H9 (cell line): ENCODE measurements around the gene NFKBIA. TPM values are rescaled to one million over a fixed set of nuclear protein-coding genes. Genes with fewer than 3 reads are reported as not detected.

Source experiments
- DNase-seq: peaks from one replicate; pipeline ENCODE4 v3.0.0-alpha.2; 2017
- H2AFZ ChIP-seq: one replicate; pipeline ENCODE4 v1.6.1; 2013; ENCODE audit warnings: mild to moderate bottlenecking, low read length, control low read depth, moderate library complexity
- H2AK5ac ChIP-seq: 2 replicates; pipeline ENCODE4 v1.6.1; 2013; ENCODE audit warnings: low read length, control low read depth, mixed read lengths; ENCODE audit not compliant: insufficient read length
- H2BK120ac ChIP-seq: one replicate; pipeline ENCODE4 v1.6.1; 2013; ENCODE audit warnings: low read depth, mild to moderate bottlenecking, low read length, control low read depth, inconsistent platforms; ENCODE audit not compliant: poor library complexity, severe bottlenecking
- H2BK12ac ChIP-seq: 2 replicates; pipeline ENCODE4 v1.6.1; 2013; ENCODE audit warnings: low read length, control low read depth, mixed read lengths, low read depth; ENCODE audit not compliant: insufficient read length
- H2BK15ac ChIP-seq: 2 replicates; pipeline ENCODE4 v1.6.1; 2013; ENCODE audit warnings: low read depth, low read length, control low read depth
- H2BK20ac ChIP-seq: one replicate; pipeline ENCODE4 v1.6.1; 2013; ENCODE audit warnings: low read depth, mild to moderate bottlenecking, low read length, control low read depth, inconsistent platforms; ENCODE audit not compliant: poor library complexity, severe bottlenecking
- H2BK5ac ChIP-seq: 2 replicates; pipeline ENCODE4 v1.6.1; 2013; ENCODE audit warnings: low read length, control low read depth, mixed read lengths; ENCODE audit not compliant: insufficient read length
- H3K14ac ChIP-seq: 2 replicates; pipeline ENCODE4 v1.6.1; 2013; ENCODE audit warnings: low read length, control low read depth; ENCODE audit not compliant: insufficient read depth
- H3K18ac ChIP-seq: 2 replicates; pipeline ENCODE4 v1.6.1; 2013; ENCODE audit warnings: low read depth, mild to moderate bottlenecking, mixed read lengths, low read length, control low read depth; ENCODE audit not compliant: insufficient read length
- H3K23ac ChIP-seq: 2 replicates; pipeline ENCODE4 v1.6.1; 2013; ENCODE audit warnings: low read length, control low read depth, mixed read lengths, low read depth; ENCODE audit not compliant: insufficient read length
- H3K23me2 ChIP-seq: 2 replicates; pipeline ENCODE4 v1.6.1; 2013; ENCODE audit warnings: low read depth, mild to moderate bottlenecking, mixed read lengths, low read length, control low read depth; ENCODE audit not compliant: insufficient read length, poor library complexity, severe bottlenecking
- H3K27ac ChIP-seq: 2 replicates; pipeline ENCODE4 v1.5.1; 2013; ENCODE audit warnings: low read length, control low read depth, mixed read lengths, low read depth; ENCODE audit not compliant: insufficient read length
- H3K27me3 ChIP-seq: 2 replicates; pipeline ENCODE4 v1.6.1; 2013; ENCODE audit warnings: low read length, control low read depth, inconsistent platforms; ENCODE audit not compliant: insufficient read depth
- H3K4ac ChIP-seq: 2 replicates; pipeline ENCODE4 v1.6.1; 2013; ENCODE audit warnings: low read depth, mild to moderate bottlenecking, control low read depth, inconsistent platforms, low read length, moderate library complexity
- H3K4me1 ChIP-seq: 2 replicates; pipeline ENCODE4 v1.6.1; 2013; ENCODE audit warnings: low read length, control low read depth, inconsistent platforms; ENCODE audit not compliant: insufficient read depth
- H3K4me2 ChIP-seq: 2 replicates; pipeline ENCODE4 v1.6.1; 2013; ENCODE audit warnings: low read length, control low read depth, mixed read lengths; ENCODE audit not compliant: insufficient read length, insufficient read depth
- H3K56ac ChIP-seq: 2 replicates; pipeline ENCODE4 v1.6.1; 2013; ENCODE audit warnings: low read depth, mild to moderate bottlenecking, mixed read lengths, low read length, control low read depth; ENCODE audit not compliant: insufficient read length
- H3K79me1 ChIP-seq: 2 replicates; pipeline ENCODE4 v1.6.1; 2013; ENCODE audit warnings: low read depth, mild to moderate bottlenecking, moderate library complexity, low read length, control low read depth, inconsistent platforms; ENCODE audit not compliant: insufficient read depth, poor library complexity, severe bottlenecking
- H3K79me2 ChIP-seq: 2 replicates; pipeline ENCODE4 v1.6.1; 2013; ENCODE audit warnings: low read length, control low read depth, inconsistent platforms; ENCODE audit not compliant: insufficient read depth
- H3K9ac ChIP-seq: 2 replicates; pipeline ENCODE4 v1.6.1; 2013; ENCODE audit warnings: low read length, control low read depth, mixed read lengths; ENCODE audit not compliant: insufficient read length; ENCODE audit errors: extremely low read depth
- H3K9me3 ChIP-seq: one replicate; pipeline ENCODE4 v1.6.1; 2013; ENCODE audit warnings: low read depth, low read length, inconsistent platforms; ENCODE audit not compliant: control insufficient read depth
- H3T11ph ChIP-seq: one replicate; pipeline ENCODE4 v1.6.1; 2013; ENCODE audit warnings: mild to moderate bottlenecking, low read length, control low read depth, inconsistent platforms
- H4K20me1 ChIP-seq: one replicate; pipeline ENCODE4 v1.6.1; 2013; ENCODE audit not compliant: control insufficient read depth, insufficient read length, insufficient read depth
- H4K5ac ChIP-seq: 2 replicates; pipeline ENCODE4 v1.6.1; 2013; ENCODE audit warnings: low read depth, mild to moderate bottlenecking, mixed read lengths, low read length, control low read depth; ENCODE audit not compliant: insufficient read length
- H4K8ac ChIP-seq: replicated peaks from 2 replicates; pipeline ENCODE4 v1.6.1; 2013; ENCODE audit warnings: low read length, control low read depth, mixed read lengths, low read depth; ENCODE audit not compliant: insufficient read length
- H4K91ac ChIP-seq: 2 replicates; pipeline ENCODE4 v1.6.1; 2013; ENCODE audit warnings: low read depth, mild to moderate bottlenecking, moderate library complexity, mixed read lengths, low read length, control low read depth; ENCODE audit not compliant: insufficient read length
- H3K27ac Mint-ChIP-seq, 3 experiments: 2 replicates in 2 of 3; 3 replicates in 1 of 3; pipeline ENCODE4 v1.8.0; 2020 to 2021; ENCODE audit warnings: mixed read lengths in 3 of 3, mild to moderate bottlenecking in 1 of 3, moderate library complexity in 1 of 3
- H3K27me3 Mint-ChIP-seq: 2 replicates; pipeline ENCODE4 v1.8.0; 2021; ENCODE audit warnings: low read depth, mild to moderate bottlenecking, moderate library complexity, mixed read lengths
- H3K36me3 Mint-ChIP-seq, 3 experiments: 2 replicates in 2 of 3; 3 replicates in 1 of 3; pipeline ENCODE4 v1.8.0; 2020 to 2021; ENCODE audit warnings: low read depth in 3 of 3, mixed read lengths in 3 of 3; ENCODE audit not compliant: insufficient read depth in 1 of 3
- H3K4me1 Mint-ChIP-seq, 2 experiments: 2 replicates each; pipeline ENCODE4 v1.8.0; 2020; ENCODE audit warnings: mixed read lengths in 2 of 2
- H3K4me3 Mint-ChIP-seq, 2 experiments: 2 replicates in 1 of 2; 3 replicates in 1 of 2; pipeline ENCODE4 v1.8.0; 2020 to 2021; ENCODE audit warnings: mild to moderate bottlenecking in 2 of 2, mixed read lengths in 2 of 2, moderate library complexity in 1 of 2
- H3K9me3 Mint-ChIP-seq, 2 experiments: 2 replicates in 1 of 2; 3 replicates in 1 of 2; pipeline ENCODE4 v1.8.0; 2020; ENCODE audit warnings: mild to moderate bottlenecking in 2 of 2, mixed read lengths in 2 of 2, moderate library complexity in 1 of 2
- WGBS: extraction: QIAGEN DNeasy Blood & Tissue Kit; methylation state at CpG from one replicate; pipeline ENCODE4 v1.1.7; 2013; ENCODE audit warnings: missing lambda C conversion rate, low lambda C conversion rate, mixed read lengths; ENCODE audit not compliant: insufficient read length; ENCODE audit errors: extremely low coverage; 5-methylcytosine and 5-hydroxymethylcytosine counted together
- total RNA-seq: library from RNA; stranded (reverse); gene quantifications from 2 replicates; pipeline ENCODE4 v1.2.1, GENCODE V29; 2021
- TF ChIP-seq, protein P1 (sequence below): fragments of 200-600 bp; sonication (generic); conservative IDR thresholded peaks from 3 replicates; pipeline ENCODE4 v1.8.0; 2021; ENCODE audit warnings: antibody characterized with exemption, mild to moderate bottlenecking

Gene NFKBIA
- total RNA-seq, 1 experiment from 2014 or later, result 38.4 TPM

DNA sequence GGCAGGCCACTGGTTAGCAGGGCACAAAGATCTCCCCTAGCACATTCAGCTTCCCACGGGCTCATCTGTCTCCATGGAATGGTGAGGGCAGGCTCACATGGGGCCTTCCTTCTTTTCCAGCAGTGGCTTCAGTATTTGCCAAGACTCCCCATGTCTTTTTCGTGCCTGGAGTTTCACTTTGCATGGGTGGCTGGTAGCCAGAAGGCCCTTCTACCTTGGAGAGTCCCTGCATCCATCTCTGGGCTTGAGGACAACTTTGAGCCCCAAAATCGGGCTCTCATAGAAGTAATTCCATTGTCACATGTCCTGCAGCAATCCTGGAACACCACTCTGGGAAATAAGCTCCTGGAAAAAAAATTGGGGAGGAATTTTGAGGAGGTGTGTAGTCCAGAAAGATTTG is 42.1 kb downstream of the NFKBIA start:
- no peak overlapping the region for H2BK15ac ChIP-seq
- no CpG with 5 or more reads among the region's 3 CpGs for WGBS
- H2BK20ac ChIP-seq, result no peak overlapping the region
- Mint-ChIP-seq H3K36me3 (no peaks in the 10 kb centered on the region), H3K9me3 (no peaks in the 10 kb centered on the region), H3K4me1 (peaks cover 7 to 9% of the 10 kb centered on the region in 2 experiments), H3K4me3 (no peak overlapping the region), H3K27me3 (no peaks in the 10 kb centered on the region), H3K27ac (no peak overlapping the region)
- H3K23me2 ChIP-seq, result no peaks in the 10 kb centered on the region
- no peak overlapping the region for H3K4ac ChIP-seq
- H4K5ac ChIP-seq, result no peak overlapping the region
- TF ChIP-seq, protein P1, sequence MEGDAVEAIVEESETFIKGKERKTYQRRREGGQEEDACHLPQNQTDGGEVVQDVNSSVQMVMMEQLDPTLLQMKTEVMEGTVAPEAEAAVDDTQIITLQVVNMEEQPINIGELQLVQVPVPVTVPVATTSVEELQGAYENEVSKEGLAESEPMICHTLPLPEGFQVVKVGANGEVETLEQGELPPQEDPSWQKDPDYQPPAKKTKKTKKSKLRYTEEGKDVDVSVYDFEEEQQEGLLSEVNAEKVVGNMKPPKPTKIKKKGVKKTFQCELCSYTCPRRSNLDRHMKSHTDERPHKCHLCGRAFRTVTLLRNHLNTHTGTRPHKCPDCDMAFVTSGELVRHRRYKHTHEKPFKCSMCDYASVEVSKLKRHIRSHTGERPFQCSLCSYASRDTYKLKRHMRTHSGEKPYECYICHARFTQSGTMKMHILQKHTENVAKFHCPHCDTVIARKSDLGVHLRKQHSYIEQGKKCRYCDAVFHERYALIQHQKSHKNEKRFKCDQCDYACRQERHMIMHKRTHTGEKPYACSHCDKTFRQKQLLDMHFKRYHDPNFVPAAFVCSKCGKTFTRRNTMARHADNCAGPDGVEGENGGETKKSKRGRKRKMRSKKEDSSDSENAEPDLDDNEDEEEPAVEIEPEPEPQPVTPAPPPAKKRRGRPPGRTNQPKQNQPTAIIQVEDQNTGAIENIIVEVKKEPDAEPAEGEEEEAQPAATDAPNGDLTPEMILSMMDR, result no peak
- H3K4me2 ChIP-seq, result no peak overlapping the region
- no peak overlapping the region for H2BK120ac ChIP-seq
- no peak overlapping the region for H4K8ac ChIP-seq
- DNase-seq, result no peak
- no peaks in the 10 kb centered on the region for H3K9me3 ChIP-seq
- no peaks in the 10 kb centered on the region for H4K20me1 ChIP-seq
- no peak overlapping the region for H2AFZ ChIP-seq
- H3K79me1 ChIP-seq, result no peaks in the 10 kb centered on the region
- no peak overlapping the region for H3K14ac ChIP-seq
- H3K56ac ChIP-seq, result no peak overlapping the region
- H3K27ac ChIP-seq, result no peak overlapping the region
- no peaks in the 10 kb centered on the region; the same call in 1 of the 2 replicates for H3K4me1 ChIP-seq
- H3K27me3 ChIP-seq, result no peaks in the 10 kb centered on the region
- no peak overlapping the region for H3T11ph ChIP-seq
- no peaks in the 10 kb centered on the region for H3K79me2 ChIP-seq
- H2BK12ac ChIP-seq, result no peak overlapping the region
- H3K18ac ChIP-seq, result no peak overlapping the region
- H4K91ac ChIP-seq, result no peak overlapping the region
- H2AK5ac ChIP-seq, result no peak overlapping the region
- no peak overlapping the region for H3K9ac ChIP-seq
- H3K23ac ChIP-seq, result no peak overlapping the region
- H2BK5ac ChIP-seq, result no peak overlapping the region
